IPS DF 4.7 (cell line): ENCODE results near the gene GBP5.
"Not testable (repeated sequence)": the region's sequence is repeated elsewhere in the genome, so short reads cannot be mapped to it uniquely, and the experiment has no call there.

ENCODE experiments used
- DNase-seq: peaks from one replicate; pipeline ENCODE4 v3.0.0-alpha.2; 2013; ENCODE audit warnings: low spot score; ENCODE audit errors: extremely low read depth

GBP5 gene, protein sequence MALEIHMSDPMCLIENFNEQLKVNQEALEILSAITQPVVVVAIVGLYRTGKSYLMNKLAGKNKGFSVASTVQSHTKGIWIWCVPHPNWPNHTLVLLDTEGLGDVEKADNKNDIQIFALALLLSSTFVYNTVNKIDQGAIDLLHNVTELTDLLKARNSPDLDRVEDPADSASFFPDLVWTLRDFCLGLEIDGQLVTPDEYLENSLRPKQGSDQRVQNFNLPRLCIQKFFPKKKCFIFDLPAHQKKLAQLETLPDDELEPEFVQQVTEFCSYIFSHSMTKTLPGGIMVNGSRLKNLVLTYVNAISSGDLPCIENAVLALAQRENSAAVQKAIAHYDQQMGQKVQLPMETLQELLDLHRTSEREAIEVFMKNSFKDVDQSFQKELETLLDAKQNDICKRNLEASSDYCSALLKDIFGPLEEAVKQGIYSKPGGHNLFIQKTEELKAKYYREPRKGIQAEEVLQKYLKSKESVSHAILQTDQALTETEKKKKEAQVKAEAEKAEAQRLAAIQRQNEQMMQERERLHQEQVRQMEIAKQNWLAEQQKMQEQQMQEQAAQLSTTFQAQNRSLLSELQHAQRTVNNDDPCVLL

GRCh38 chr1:89272269-89273041 lies at the start of gene GBP5:
Gene GBP5 (minus strand): TSS chr1:89272860. CDS start chr1:89269555, 3,305 bp downstream.
- DNase-seq, result not testable (repeated sequence)

DNA sequence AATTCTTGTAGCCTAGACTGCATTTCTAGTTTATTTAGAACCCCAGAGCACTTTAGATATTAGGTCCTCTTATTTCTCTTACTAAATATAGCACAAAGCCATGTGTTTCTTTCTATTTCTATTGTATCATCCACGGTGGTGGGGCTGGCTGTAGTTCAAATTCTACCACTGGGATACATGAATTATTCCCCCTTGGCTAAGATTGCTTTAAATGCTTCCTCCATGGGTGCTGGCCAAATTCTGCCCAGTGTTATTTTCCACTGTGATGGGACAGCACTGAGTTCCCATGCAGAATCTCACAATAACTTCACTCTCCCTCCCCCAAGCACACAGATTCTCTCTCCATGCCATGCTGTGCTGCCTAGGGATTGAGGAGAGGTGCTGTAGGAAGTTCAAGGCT lies 49.7 kb upstream of the GBP5 start:
- no peak for DNase-seq

DNA sequence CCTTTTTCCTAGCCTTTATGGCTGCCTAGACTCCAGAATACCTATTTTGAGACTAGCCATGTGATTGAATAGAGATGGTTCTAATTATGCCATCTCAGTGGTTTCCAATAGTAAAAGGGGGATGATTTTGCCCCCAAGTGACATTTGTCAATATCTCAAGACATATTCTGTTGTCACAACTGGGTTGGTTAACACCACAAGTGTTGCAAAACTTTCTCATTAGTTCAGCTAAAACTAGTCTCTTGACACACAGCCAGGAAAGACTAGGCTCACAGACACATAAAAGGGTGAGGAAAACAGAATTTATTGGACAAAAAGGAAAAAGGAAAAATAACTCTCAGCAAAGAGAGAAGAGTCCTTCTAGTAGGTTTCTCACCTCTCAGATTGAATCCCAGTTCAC lies 39.9 kb upstream of the GBP5 start:
- DNase-seq, result no peak

DNA sequence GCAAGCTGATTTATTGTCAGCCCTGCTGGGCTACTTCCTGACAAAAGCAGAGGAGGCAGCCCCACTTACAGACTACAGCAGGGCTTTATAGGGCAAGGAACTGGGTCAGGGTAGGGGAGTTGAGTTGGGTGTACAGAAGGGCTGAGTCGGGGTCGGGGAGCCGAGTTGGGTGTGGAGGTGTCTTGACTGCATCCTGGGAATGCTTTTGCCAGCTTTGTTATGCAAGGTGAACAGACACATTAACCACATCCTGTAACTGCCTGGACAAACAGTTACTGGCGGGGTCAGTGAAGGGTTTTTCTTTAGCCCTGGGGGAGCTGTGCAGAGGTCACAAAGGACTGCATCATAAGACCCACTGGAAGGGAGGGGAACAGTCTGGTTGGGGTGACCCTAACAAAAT lies 39.1 kb upstream of the GBP5 start:
- DNase-seq, result no peak

GRCh38 chr1:89310976-89311375 lies 38.3 kb upstream of the GBP5 start:
- no peak for DNase-seq

- DNase-seq, result no peak
These were observed 37.8 kb upstream of the GBP5 start for GRCh38 chr1:89310505-89310904.

DNA sequence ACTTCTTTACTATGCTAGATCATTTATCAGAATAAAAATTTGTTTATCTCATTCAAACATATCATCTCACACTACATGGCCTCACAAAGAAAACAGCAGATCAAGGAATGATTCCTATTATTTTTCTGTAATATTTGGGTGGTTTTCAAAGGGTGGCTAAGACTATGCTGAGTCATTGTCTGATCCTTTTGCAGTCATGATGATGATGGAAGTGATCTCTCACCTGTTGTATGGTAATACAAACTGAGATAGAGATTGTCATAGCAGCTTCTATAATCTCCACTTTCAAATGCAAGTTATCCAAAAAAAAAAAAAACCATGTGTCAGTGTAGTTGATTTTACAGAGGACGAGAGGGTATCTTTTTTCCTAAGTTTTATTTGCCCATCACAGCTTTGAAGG lies 37.2 kb upstream of the GBP5 start:
- no peak for DNase-seq

- DNase-seq, result no peak
These were observed 33.6 kb upstream of the GBP5 start for GRCh38 chr1:89306273-89306672.

GRCh38 chr1:89305493-89305892 lies 32.8 kb upstream of the GBP5 start:
- DNase-seq, result no peak

DNA sequence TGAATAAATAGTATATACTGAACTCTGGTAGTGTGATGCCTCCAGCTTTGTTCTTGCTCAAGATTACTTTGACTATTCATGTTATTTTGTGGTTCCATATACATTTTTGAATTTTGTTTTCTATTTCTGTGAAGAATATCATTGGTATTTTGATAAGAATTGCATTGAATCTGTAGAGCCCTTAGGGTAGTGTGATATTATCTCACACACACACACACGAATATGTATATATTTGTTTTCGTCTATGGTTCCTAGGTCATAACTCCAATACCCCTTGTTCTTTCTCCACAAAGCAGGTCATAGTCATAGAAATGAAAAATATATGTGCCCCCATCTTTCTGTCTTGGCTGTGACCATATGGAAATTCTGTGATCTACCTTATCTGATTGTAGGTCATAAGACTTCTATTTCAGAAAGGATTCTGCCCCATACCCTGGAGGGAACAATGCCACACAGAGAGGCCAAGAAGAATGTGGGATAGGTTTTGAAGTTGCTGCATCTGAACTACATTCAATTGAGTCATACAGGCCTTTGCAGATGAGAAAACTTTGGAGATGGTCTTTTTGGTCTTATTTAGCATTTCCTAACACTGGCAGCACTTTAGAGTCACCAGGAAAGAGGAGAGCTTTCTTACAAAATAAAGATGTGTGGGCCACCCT lies 32.0 kb upstream of the GBP5 start:
- no peak for DNase-seq

- DNase-seq, result no peak
These were observed 30.2 kb upstream of the GBP5 start for GRCh38 chr1:89302697-89303332.

GRCh38 chr1:89299739-89300463 lies 27.2 kb upstream of the GBP5 start:
- not testable (repeated sequence) for DNase-seq

DNA sequence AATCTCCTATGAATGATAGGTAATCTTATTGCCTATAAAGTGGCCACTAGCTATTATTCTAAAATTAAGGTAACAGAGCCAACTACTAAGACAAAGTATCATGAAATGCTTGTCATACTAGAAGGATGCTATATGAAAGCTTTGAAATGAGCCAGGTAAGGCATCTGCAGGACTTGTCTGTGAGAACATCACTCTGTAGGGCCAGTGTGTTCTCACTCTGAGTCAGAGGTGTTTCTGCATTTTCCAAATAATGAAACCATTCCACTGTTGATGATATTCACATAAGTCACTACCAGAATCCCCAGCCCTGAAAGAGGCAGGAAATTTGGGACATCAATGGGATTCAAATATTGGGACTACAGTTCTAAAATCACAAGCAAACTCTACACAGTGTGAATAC lies 25.8 kb upstream of the GBP5 start:
- no peak for DNase-seq

DNA sequence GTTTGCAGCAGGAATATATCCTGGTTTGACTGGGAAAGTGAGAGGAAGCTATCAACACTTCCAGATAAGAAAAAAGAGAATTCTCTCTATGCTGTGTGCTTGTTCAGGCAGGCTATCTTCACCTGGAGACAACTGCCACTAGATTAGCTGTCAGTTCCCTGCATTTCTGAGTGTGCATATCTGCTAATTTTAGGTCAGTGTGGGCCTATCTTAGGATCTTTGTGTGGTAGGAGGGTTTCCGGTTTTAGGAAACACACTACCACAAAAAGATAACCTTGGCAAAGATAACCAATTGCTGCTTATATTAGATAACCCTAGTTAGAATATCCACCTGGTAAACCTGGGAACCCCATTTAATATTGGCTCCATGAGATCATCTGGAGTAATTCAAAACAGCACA lies 22.5 kb upstream of the GBP5 start:
- no peak for DNase-seq

- no peak for DNase-seq
These were observed 18.6 kb upstream of the GBP5 start for GRCh38 chr1:89291276-89291675.

- no peak for DNase-seq
These were observed 15.3 kb upstream of the GBP5 start for GRCh38 chr1:89288051-89288340.

- DNase-seq, result no peak
These were observed 14.8 kb upstream of the GBP5 start for GRCh38 chr1:89287181-89288050.

- no peak for DNase-seq
These were observed 14.0 kb upstream of the GBP5 start for GRCh38 chr1:89286549-89287180.

DNA sequence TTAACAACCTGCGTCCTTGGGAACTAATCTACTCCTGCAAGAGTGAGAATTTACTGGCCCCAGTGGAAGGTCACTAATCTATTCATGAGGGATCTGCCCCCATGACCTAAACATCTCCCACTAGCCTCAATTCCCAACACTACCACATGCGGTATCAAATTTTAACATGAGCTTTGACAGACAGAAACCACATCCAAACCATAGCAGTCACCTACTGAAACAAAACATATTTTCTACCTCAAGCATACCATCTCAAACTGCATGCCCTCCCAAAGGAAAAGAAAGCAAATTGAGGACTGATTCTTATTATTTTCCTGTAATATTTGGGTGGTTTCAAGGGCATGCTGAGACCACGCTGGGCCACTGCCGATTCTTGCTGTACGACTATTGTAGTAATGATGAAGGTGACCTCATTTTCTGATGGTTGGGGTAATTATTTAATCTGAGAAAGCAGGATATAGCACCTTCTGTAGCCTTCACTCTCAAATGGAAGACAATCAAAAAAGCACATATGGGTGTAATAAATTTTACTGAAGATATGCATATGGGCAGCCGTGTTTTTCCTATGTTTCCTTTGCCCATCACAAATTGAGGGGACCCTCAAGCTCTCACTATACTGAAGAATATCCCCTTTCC lies 13.2 kb upstream of the GBP5 start:
- DNase-seq, result no peak
